ENCODE data around the gene UBE2F.

Gene UBE2F

GRCh38 chr2:238080518-238080917, 113.7 kb downstream of the UBE2F start:
- Histone ChIP-seq H2AFZ (ENCODE audit: low read depth, low read length) (no peak overlapping the region), H3K9me3 (ENCODE audit: insufficient read depth, low read length, severe bottlenecking) (no peaks in the 10 kb centered on the region), H3K36me3 (ENCODE audit: insufficient read depth, low read length) (peaks cover 79% of the 10 kb centered on the region), H3K4me3 (ENCODE audit: low read depth in 1 of 2, low read length in 2 of 2) (no peak overlapping the region), H3K4me1 (ENCODE audit: insufficient read depth, low read length) (no peaks in the 10 kb centered on the region), H3K27me3 (ENCODE audit: insufficient read depth, low read length, poor library complexity) (no peaks in the 10 kb centered on the region), H3K4me2 (ENCODE audit: insufficient read depth, low read length) (no peak overlapping the region), H3K9ac (ENCODE audit: low read depth, low read length) (no peak overlapping the region), H3K27ac (ENCODE audit: low read length) (no peak overlapping the region), H3K79me2 (ENCODE audit: insufficient read depth, low read length) (peaks cover 8% of the 10 kb centered on the region; the same call in 1 of the 2 replicates), H4K20me1 (ENCODE audit: insufficient read depth, low read length) (no peaks in the 10 kb centered on the region; the same call in none of the 2 replicates)
- ATAC-seq (ENCODE audit: insufficient read depth, low read depth), result no peak
- no peak for DNase-seq
- TF ChIP-seq CTCF (IDR thresholded peaks at IDR 0.05; ENCODE audit: borderline replicate concordance, extremely low read depth, low read length, poor library complexity, severe bottlenecking), result no peak
- no peak for TF ChIP-seq EZH2 (IDR thresholded peaks at IDR 0.05; ENCODE audit: borderline replicate concordance, low read depth, low read length, severe bottlenecking)

DNA sequence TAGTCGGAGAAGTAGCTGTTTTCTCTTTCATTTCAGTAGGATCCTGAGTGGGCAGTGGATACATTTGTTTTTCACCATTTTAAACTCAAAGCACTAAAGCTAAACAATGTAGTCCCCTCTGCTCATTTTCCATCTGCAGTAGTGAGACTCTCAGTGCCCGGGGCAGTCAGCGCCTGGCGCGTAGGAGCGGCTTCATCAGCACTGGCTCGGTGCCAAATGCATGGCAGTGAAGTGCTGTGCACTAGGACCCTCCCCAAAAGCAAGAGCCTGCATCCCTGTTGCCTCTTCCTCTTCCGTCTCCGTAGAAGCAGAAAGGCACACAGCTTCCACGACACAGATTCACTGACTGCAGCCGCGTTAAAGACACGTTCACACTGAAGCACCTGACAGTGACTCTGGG, 114.3 kb downstream of the UBE2F start:
- ATAC-seq (ENCODE audit: insufficient read depth, low read depth) (no peak), DNase-seq (no peak)
- Histone ChIP-seq H3K36me3 (ENCODE audit: insufficient read depth, low read length) (peaks cover 77% of the 10 kb centered on the region), H3K27me3 (ENCODE audit: insufficient read depth, low read length, poor library complexity) (no peaks in the 10 kb centered on the region), H3K27ac (ENCODE audit: low read length) (no peak overlapping the region), H3K4me1 (ENCODE audit: insufficient read depth, low read length) (no peaks in the 10 kb centered on the region), H3K4me3 (ENCODE audit: low read depth in 1 of 2, low read length in 2 of 2) (no peak overlapping the region), H3K79me2 (ENCODE audit: insufficient read depth, low read length) (peaks cover 5% of the 10 kb centered on the region; the same call in 1 of the 2 replicates), H2AFZ (ENCODE audit: low read depth, low read length) (no peak overlapping the region), H3K4me2 (ENCODE audit: insufficient read depth, low read length) (no peak overlapping the region), H3K9me3 (ENCODE audit: insufficient read depth, low read length, severe bottlenecking) (no peaks in the 10 kb centered on the region), H3K9ac (ENCODE audit: low read depth, low read length) (no peak overlapping the region), H4K20me1 (ENCODE audit: insufficient read depth, low read length) (no peaks in the 10 kb centered on the region; the same call in none of the 2 replicates)
- no peak for TF ChIP-seq CTCF (IDR thresholded peaks at IDR 0.05; ENCODE audit: borderline replicate concordance, extremely low read depth, low read length, poor library complexity, severe bottlenecking)
- no peak for TF ChIP-seq EZH2 (IDR thresholded peaks at IDR 0.05; ENCODE audit: borderline replicate concordance, low read depth, low read length, severe bottlenecking)

- TF ChIP-seq CTCF (IDR thresholded peaks at IDR 0.05; ENCODE audit: borderline replicate concordance, extremely low read depth, low read length, poor library complexity, severe bottlenecking), result no peak
- no peak for TF ChIP-seq EZH2 (IDR thresholded peaks at IDR 0.05; ENCODE audit: borderline replicate concordance, low read depth, low read length, severe bottlenecking)
- Histone ChIP-seq H3K27ac (ENCODE audit: low read length) (no peak overlapping the region), H3K9me3 (ENCODE audit: insufficient read depth, low read length, severe bottlenecking) (no peaks in the 10 kb centered on the region), H3K4me1 (ENCODE audit: insufficient read depth, low read length) (no peaks in the 10 kb centered on the region), H3K4me2 (ENCODE audit: insufficient read depth, low read length) (no peak overlapping the region), H3K4me3 (ENCODE audit: low read depth in 1 of 2, low read length in 2 of 2) (no peak overlapping the region), H3K36me3 (ENCODE audit: insufficient read depth, low read length) (peaks cover 78% of the 10 kb centered on the region), H4K20me1 (ENCODE audit: insufficient read depth, low read length) (no peaks in the 10 kb centered on the region; the same call in none of the 2 replicates), H2AFZ (ENCODE audit: low read depth, low read length) (no peak overlapping the region), H3K9ac (ENCODE audit: low read depth, low read length) (no peak overlapping the region), H3K79me2 (ENCODE audit: insufficient read depth, low read length) (peaks cover 5% of the 10 kb centered on the region; the same call in 1 of the 2 replicates), H3K27me3 (ENCODE audit: insufficient read depth, low read length, poor library complexity) (no peaks in the 10 kb centered on the region)
- DNase-seq (no peak), ATAC-seq (ENCODE audit: insufficient read depth, low read depth) (no peak)
These were observed 114.7 kb downstream of the UBE2F start for GRCh38 chr2:238081561-238081960.

GRCh38 chr2:238082151-238082550, 115.3 kb downstream of the UBE2F start:
- no peak for ATAC-seq (ENCODE audit: insufficient read depth, low read depth)
- Histone ChIP-seq H3K27me3 (ENCODE audit: insufficient read depth, low read length, poor library complexity) (no peaks in the 10 kb centered on the region), H4K20me1 (ENCODE audit: insufficient read depth, low read length) (no peaks in the 10 kb centered on the region; the same call in none of the 2 replicates), H2AFZ (ENCODE audit: low read depth, low read length) (no peak overlapping the region), H3K27ac (ENCODE audit: low read length) (no peak overlapping the region), H3K9me3 (ENCODE audit: insufficient read depth, low read length, severe bottlenecking) (no peaks in the 10 kb centered on the region), H3K79me2 (ENCODE audit: insufficient read depth, low read length) (peaks cover 5% of the 10 kb centered on the region; the same call in 1 of the 2 replicates), H3K4me3 (ENCODE audit: low read depth in 1 of 2, low read length in 2 of 2) (no peak overlapping the region), H3K36me3 (ENCODE audit: insufficient read depth, low read length) (peaks cover 75% of the 10 kb centered on the region), H3K4me2 (ENCODE audit: insufficient read depth, low read length) (no peak overlapping the region), H3K9ac (ENCODE audit: low read depth, low read length) (no peak overlapping the region), H3K4me1 (ENCODE audit: insufficient read depth, low read length) (no peaks in the 10 kb centered on the region)
- no peak for DNase-seq
- TF ChIP-seq CTCF (IDR thresholded peaks at IDR 0.05; ENCODE audit: borderline replicate concordance, extremely low read depth, low read length, poor library complexity, severe bottlenecking) (no peak), EZH2 (IDR thresholded peaks at IDR 0.05; ENCODE audit: borderline replicate concordance, low read depth, low read length, severe bottlenecking) (no peak)

All from DND-41 (cell line).